ENCODE results near the gene PACSIN2. TPM values are rescaled to one million over a fixed set of nuclear protein-coding genes. Genes with fewer than 3 reads are reported as not detected.
"Not testable (repeated sequence)": the region's sequence is repeated elsewhere in the genome, so short reads cannot be mapped to it uniquely, and the experiment has no call there.

PACSIN2 gene
- total and polyA plus RNA-seq, 8 donors = 24.9 to 154 (median 71.6) TPM

- H3K27me3 ChIP-seq = no peaks in the 10 kb centered on the region
- DNase-seq = no peak
- H3K4me1 ChIP-seq = peaks cover 22 to 81% (median 59%) of the 10 kb centered on the region in 4 donors
- no peak for TF ChIP-seq POLR2AphosphoS5 (IDR thresholded peaks at IDR 0.05)
- TF ChIP-seq CTCF (IDR thresholded peaks at IDR 0.05) = no peak
- TF ChIP-seq POLR2A (IDR thresholded peaks at IDR 0.05) = no peak
- no peak for TF ChIP-seq EP300 (IDR thresholded peaks at IDR 0.05)
- WGBS, 5 donors = 64 to 73% (median 70%) methylated on average over 3 of the region's 3 CpGs
- no peaks in the 10 kb centered on the region for H3K9me3 ChIP-seq
- no peak overlapping the region for H3K27ac ChIP-seq
- intact Hi-C loops (cut with DNase I; ENCODE audit: low total_unique reads) = no loop called here
- H3K36me3 ChIP-seq = no peaks in the 10 kb centered on the region
- no peak overlapping the region for H3K4me3 ChIP-seq
Measured at GRCh38 chr22:42957544-42957943, 57.4 kb downstream of the PACSIN2 start.

- intact Hi-C loops (cut with DNase I; ENCODE audit: low total_unique reads) = no loop called here
- no peak for TF ChIP-seq EP300 (IDR thresholded peaks at IDR 0.05)
- TF ChIP-seq CTCF (IDR thresholded peaks at IDR 0.05) = no peak
- TF ChIP-seq POLR2A (IDR thresholded peaks at IDR 0.05) = no peak
- TF ChIP-seq POLR2AphosphoS5 (IDR thresholded peaks at IDR 0.05) = no peak
- 88 to 100% (median 93%) methylated on average over 1 of the region's 1 CpG for WGBS, 5 donors
Measured at GRCh38 chr22:42955848-42956247, 59.1 kb downstream of the PACSIN2 start.

GRCh38 chr22:42955087-42955635 lies 59.8 kb downstream of the PACSIN2 start:
- peaks cover 20 to 80% (median 56%) of the 10 kb centered on the region in 4 donors for H3K4me1 ChIP-seq
- H3K27me3 ChIP-seq = no peaks in the 10 kb centered on the region
- DNase-seq = no peak
- TF ChIP-seq POLR2AphosphoS5 (IDR thresholded peaks at IDR 0.05) = no peak
- no peak for TF ChIP-seq POLR2A (IDR thresholded peaks at IDR 0.05)
- no peak for TF ChIP-seq CTCF (IDR thresholded peaks at IDR 0.05)
- TF ChIP-seq EP300 (IDR thresholded peaks at IDR 0.05) = no peak
- no peak overlapping the region for H3K4me3 ChIP-seq
- WGBS, 5 donors = 87 to 95% (median 92%) methylated on average over 8 of the region's 8 CpGs
- no peaks in the 10 kb centered on the region for H3K36me3 ChIP-seq
- intact Hi-C loops (cut with DNase I; ENCODE audit: low total_unique reads) = no loop called here
- no peaks in the 10 kb centered on the region for H3K9me3 ChIP-seq
- H3K27ac ChIP-seq = no peak overlapping the region

More at GRCh38 chr22:42955848-42956247, 59.1 kb downstream of the PACSIN2 start:
- Histone ChIP-seq H3K27ac (no peak overlapping the region), H3K36me3 (no peaks in the 10 kb centered on the region), H3K27me3 (no peaks in the 10 kb centered on the region), H3K4me3 (no peak overlapping the region), H3K9me3 (no peaks in the 10 kb centered on the region), H3K4me1 (peaks cover 22 to 80% (median 56%) of the 10 kb centered on the region in 4 donors)
- DNase-seq = no peak

GRCh38 chr22:42953751-42954150 lies 61.2 kb downstream of the PACSIN2 start:
- intact Hi-C loops (cut with DNase I; ENCODE audit: low total_unique reads); H3K27ac ChIP-seq; H3K4me3 ChIP-seq; H3K27me3 ChIP-seq; H3K36me3 ChIP-seq; DNase-seq; H3K9me3 ChIP-seq: not testable (repeated sequence)
- 83 to 85% (median 84%) methylated on average over 6 of the region's 6 CpGs for WGBS, 5 donors
- peaks cover 16 to 80% (median 49%) of the 10 kb centered on the region in 4 donors for H3K4me1 ChIP-seq

GRCh38 chr22:42951093-42951710 lies 63.7 kb downstream of the PACSIN2 start:
- Histone ChIP-seq H3K9me3 (no peaks in the 10 kb centered on the region), H3K27me3 (no peaks in the 10 kb centered on the region), H3K27ac (peak overlapping the region in 1 of 5 donors; percentile 24), H3K4me3 (no peak overlapping the region), H3K36me3 (no peaks in the 10 kb centered on the region), H3K4me1 (peaks cover 39 to 81% (median 62%) of the 10 kb centered on the region in 4 donors)
- no peak for DNase-seq
- WGBS, 5 donors = 48 to 64% (median 51%) methylated on average over 13 of the region's 13 CpGs
- intact Hi-C loops (cut with DNase I; ENCODE audit: low total_unique reads) = no loop called here
- no peak for TF ChIP-seq POLR2A (IDR thresholded peaks at IDR 0.05)
- TF ChIP-seq EP300 (IDR thresholded peaks at IDR 0.05) = no peak
